Peyer's patch (tissue), 4 donors: ENCODE results near the gene CCDC85C.

Experiments
- POLR2A ChIP-seq, 2 donors: fragments of 450-650 bp; IDR thresholded peaks; one replicate each; pipeline ENCODE4 v1.5.1; 2017; ENCODE audit warnings: antibody characterized with exemption in 2 of 2, mild to moderate bottlenecking in 2 of 2, moderate library complexity in 2 of 2
- TF ChIP-seq, protein P1 (sequence below), 6 experiments: fragments of 450-650 bp in 4 of 6; fragments of 200-600 bp in 2 of 6; sonication (generic) in 1 of 6; IDR thresholded peaks; one replicate each; pipeline ENCODE4 v1.5.1; 2017 to 2019; ENCODE audit warnings: antibody characterized with exemption in 6 of 6, mild to moderate bottlenecking in 3 of 6, moderate library complexity in 1 of 6

DNA sequence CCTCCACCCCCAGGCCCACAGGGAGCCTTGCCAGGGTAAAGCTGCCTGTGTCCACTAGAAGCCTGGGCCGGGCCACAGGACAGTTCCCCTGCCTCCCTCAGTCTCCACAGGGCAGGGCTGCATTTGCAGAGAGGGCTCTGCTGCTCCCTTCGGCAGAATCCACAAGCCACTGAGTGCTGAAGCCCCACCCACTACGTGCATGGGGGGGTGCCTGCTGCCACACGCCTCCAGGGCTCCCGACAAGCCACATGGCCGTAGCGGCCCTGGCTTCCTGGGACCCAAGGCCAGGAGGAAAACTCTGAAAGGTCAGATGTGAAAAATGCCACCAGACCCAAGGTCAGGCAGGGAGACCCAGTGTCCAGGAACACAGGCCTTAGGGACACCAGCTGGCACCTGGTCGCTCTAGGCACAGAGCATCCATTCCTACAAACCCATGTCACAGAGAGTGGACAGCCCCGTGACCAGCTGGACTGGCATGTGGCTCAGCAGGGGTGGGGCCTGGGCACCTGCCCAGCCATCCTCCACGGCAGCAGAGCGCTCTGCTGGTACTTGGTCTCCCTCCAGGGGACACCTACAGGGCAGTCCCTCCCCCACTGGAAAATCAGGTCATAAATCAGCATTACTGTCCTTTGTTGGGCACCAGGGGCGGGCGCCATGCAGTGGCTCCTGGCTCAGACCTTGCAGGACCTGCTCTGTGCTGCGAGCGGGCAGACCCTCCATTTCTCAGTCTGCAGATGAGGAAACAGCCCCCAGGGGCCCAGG lies 42.9 kb downstream of the CCDC85C start:
- TF ChIP-seq, protein P1, sequence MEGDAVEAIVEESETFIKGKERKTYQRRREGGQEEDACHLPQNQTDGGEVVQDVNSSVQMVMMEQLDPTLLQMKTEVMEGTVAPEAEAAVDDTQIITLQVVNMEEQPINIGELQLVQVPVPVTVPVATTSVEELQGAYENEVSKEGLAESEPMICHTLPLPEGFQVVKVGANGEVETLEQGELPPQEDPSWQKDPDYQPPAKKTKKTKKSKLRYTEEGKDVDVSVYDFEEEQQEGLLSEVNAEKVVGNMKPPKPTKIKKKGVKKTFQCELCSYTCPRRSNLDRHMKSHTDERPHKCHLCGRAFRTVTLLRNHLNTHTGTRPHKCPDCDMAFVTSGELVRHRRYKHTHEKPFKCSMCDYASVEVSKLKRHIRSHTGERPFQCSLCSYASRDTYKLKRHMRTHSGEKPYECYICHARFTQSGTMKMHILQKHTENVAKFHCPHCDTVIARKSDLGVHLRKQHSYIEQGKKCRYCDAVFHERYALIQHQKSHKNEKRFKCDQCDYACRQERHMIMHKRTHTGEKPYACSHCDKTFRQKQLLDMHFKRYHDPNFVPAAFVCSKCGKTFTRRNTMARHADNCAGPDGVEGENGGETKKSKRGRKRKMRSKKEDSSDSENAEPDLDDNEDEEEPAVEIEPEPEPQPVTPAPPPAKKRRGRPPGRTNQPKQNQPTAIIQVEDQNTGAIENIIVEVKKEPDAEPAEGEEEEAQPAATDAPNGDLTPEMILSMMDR (IDR thresholded peaks at IDR 0.05): no peak
- no peak for TF ChIP-seq POLR2A (IDR thresholded peaks at IDR 0.05)
